ENCODE measurements around the gene SCRG1.

The SCRG1 gene

GRCh38 chr4:173398779-173399415 lies at the start of gene SCRG1:
TSS of gene SCRG1 (minus strand) at chr4:173399116. CDS start at chr4:173391414, 7,702 bp downstream.
- no peak for DNase-seq

DNA sequence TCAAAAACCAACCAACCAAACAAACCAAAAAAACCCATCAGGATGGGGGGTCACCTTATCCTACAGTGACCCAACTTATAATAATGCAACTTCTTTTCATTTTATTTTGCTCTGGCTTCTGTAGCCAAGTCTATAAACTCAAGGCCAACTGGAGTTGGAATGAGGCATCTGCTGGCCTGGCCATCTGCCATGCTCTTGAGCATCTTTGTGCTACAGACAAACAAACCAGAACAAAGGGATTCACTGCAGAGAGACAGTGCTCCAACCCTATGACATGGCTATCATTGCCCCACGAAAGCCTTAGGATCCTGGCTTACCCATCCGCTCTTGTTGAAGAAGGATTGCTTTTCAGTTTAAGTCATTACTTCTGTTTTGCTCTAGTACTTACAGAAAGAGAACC lies 49.2 kb upstream of the SCRG1 start:
- no peak for DNase-seq

DNA sequence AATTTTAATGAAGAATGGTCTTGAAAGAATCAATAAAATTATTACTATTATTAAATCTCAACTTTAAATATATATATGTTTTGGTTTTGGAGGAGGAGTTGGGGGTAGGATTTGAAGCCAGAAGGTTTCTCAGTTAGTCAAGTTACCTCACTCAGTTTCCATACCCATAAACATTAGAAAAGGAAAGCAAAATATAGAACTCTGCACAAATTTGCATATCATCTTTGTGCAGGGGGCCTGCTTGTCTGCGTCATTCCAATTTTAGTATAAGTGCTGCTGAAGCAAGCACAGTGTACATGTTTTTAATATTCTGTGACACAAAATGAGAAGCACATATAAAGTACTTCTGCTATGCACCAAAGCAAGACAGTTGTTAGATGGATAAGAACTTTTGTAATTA lies 47.5 kb upstream of the SCRG1 start:
- DNase-seq, result no peak

DNA sequence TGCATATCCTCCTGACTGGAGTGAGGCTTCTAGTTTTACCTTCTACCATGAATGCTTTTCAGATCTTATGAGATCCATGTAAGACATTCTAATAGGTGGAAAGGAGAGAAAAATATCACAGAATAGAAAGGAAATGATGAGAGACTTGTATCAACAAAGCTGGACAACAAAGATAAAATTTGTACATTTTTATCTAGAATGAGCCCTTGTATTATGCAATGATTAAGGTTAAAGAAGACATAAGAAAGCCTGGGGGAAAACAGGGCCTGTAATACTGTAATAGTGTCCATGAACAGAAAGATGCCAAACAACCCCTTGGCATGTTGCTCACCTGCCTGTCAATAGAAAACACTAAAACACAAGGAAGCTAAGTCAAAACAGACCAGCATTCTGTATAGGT lies 44.2 kb upstream of the SCRG1 start:
- no peak for DNase-seq

- DNase-seq, result no peak
Measured at GRCh38 chr4:173442223-173442932, 43.5 kb upstream of the SCRG1 start.

- no peak for DNase-seq
Measured at GRCh38 chr4:173440888-173441287, 42.0 kb upstream of the SCRG1 start.

DNA sequence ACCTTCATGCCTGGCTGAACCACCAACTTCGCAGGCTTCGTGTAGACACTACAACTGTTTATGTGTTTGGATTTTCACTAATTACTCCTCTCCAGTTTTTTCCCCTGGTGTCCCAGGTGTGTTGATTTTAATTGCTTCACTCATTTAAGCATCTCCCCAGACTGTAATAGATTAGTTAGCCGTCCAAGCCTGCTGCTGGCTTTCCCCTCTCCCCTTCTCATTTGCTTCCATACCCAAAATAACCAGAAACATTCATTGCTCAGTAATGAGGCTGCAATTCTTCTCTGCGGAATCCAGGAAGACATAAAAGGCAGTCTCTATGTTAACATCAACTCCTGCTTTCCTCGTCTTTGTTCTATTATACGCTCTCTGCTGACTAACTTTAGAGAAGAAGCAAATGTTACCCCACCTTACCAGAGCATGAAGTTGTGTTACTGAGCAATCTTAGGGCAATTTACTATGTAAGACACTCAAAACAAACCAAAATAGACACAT lies 37.9 kb upstream of the SCRG1 start:
- no peak for DNase-seq

DNA sequence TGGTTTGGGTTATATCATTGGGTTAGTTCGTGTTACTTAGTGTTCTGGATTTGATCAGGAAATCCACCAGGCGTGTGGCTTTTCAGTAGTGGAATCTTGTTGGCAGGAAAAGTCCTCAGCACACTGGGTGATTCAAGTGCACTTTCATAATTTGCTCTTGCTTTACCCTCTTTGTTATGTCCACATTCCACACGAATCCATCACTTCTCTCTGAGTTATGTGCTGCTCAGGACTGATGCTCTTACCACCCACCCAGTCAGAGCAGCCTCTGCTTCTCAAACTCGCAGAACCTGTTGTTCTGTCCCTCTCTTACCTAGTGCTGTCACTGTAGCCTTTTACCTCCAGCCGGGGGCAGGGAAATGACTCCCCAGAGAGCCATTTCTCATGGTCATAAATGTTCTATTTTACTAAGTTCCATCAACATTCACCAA lies 37.2 kb upstream of the SCRG1 start:
- no peak for DNase-seq

DNA sequence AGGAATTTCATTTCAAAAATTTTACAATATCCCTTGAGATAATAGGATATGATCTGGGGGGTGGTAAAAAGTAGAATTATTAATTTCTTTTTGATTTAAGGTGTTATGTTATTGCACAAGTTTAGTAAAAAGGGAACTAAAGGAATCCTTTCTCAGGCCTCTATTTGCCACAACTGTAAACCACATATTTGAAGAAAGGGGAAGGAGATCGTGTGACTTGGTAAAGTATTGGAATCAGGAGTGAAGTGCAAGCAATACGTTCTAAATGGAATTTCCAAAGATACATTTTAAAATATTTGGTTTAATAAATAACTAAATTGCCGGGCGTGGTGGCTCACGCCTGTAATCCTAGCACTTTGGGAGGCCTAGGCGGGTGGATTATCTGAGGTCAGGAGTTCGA lies 35.3 kb upstream of the SCRG1 start:
- no peak for DNase-seq

- no peak for DNase-seq
Measured at GRCh38 chr4:173433447-173433846, 34.5 kb upstream of the SCRG1 start.

- no peak for DNase-seq
Measured at GRCh38 chr4:173432430-173432829, 33.5 kb upstream of the SCRG1 start.

- DNase-seq, result no peak
Measured at GRCh38 chr4:173426064-173426463, 27.1 kb upstream of the SCRG1 start.

GRCh38 chr4:173424899-173425805 lies 26.2 kb upstream of the SCRG1 start:
- DNase-seq, result no peak

DNA sequence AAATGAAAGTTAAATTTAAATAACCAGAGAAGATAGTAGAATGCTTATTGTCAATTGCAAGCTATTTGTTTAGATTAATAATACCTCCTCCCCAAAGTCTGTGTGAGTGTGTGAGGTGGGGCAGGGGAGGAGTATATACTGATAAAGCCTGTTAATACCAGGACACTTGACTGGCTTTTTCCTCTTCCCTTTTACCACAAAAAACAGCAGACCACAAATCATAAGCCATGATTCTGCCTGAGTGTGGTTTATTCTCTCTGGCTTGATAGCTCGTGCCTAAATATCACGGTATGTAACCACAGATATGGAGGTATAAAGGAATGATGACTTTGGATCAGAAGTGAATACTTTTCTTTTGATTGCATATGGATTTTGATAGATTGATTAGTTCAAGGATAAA lies 21.9 kb upstream of the SCRG1 start:
- no peak for DNase-seq

DNA sequence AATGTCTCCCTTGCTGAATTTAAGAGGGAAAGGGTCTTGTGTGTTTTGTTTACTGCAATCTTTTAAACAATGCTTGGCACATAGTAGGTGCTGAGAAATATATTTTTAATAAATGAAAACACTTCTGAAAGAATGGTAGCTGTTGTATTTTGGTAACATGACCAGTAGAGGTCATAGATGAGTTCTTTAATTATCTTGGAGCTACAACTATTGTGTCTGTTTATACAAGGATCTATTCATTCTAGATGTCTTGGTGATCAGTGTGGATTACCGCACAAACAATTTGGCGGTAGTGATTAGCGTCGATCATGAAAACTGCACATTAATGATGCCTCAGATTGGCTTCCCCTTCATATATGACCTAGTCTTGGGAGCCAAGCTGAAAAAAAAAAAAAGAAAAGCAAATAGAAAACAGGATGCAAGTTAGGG lies 21.4 kb upstream of the SCRG1 start:
- DNase-seq, result no peak

DNA sequence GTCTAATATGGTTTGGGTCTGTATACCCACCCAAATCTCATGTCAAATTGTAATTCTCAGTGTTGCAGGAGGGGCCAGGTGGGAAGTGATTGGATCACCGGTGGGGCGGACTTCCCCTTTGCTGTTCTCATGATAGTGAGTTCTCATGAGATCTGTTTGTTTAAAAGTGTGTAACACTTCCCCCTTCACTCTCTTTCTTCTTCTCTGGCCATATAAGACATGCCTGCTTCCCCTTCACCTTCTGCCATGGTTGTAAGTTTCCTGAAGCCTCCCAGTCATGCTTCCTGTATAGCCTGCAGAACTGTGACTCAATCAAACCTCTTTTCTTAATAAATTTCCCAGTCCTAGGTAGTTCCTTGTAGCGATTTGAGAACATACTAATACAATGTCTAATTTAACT lies 19.7 kb upstream of the SCRG1 start:
- no peak for DNase-seq

DNA sequence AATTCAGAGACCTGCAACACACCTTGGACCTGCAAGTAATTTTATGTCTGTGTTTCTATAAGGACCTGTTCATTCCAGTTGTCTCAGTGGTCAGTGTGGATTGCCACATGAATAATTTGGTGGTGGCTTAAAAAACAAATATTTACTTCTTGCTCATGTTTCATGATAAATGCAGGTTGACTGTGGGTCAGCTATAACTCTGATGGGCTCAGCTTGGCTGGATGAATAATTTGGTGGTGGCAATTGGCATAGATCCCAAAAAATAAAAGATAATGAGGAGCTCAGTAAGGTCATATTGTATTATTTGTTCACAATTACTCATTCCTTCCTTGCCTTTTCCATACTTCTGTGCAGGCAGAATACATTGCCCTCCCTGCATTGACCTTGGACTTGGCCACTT lies 18.9 kb upstream of the SCRG1 start:
- no peak for DNase-seq

- no peak for DNase-seq
Measured at GRCh38 chr4:173415885-173416653, 17.2 kb upstream of the SCRG1 start.

DNA sequence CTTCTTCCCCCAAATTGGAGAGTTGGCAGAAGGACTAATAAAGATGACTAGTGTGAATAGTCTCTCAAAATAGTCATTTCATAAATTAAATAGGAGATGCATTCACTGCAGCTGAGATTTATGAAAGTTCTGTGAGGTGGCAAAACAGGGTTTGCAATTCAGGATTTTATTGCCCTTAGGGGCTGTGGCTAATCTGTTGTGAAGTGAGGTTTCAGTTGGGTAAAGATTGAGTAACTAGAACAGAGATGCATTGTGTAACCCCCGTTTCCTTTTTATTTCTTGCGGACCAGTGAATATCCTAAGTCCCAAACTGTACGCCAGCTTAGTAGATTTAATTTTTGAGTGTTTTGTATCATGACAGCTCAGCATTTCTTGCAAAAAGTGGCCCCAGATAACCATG lies 16.2 kb upstream of the SCRG1 start:
- DNase-seq, result no peak

- DNase-seq, result no peak
Measured at GRCh38 chr4:173414456-173414855, 15.5 kb upstream of the SCRG1 start.

- no peak for DNase-seq
Measured at GRCh38 chr4:173413036-173413435, 14.1 kb upstream of the SCRG1 start.

GRCh38 chr4:173411106-173411693 lies 12.3 kb upstream of the SCRG1 start:
- DNase-seq, result no peak

All from NCI-H1417 treated with DMSO at 0.1 percent for 48 hours (cell line).